ENCODE data around the gene GPATCH8. TPM values are rescaled to one million over a fixed set of nuclear protein-coding genes. Genes with fewer than 3 reads are reported as not detected.

The GPATCH8 gene
- polyA plus RNA-seq, 1 of the 3 experiments (the other 2 are of a cell fraction): 12.7 TPM

DNA sequence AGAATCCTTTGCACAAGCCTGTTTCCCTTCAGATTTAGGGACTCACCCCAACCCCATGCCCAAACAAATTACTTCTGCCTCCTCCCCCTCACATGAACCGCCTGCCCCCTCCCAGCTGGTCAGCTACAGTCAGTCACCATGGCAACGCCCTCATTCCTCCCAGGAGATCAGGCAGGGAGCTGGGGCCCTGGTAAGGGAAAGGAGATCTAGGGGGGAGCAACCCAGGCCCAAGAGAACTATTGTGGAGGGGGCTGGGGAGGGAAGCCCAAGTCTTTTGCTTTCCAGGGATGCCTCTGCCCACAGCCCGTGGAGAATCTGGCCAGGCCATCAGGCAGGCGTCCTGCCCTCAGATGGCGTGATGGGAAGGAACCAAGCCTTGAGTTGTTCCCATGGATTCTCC, 142.4 kb downstream of the GPATCH8 start:
- WGBS (ENCODE audit: low lambda C conversion rate): 70% methylated on average over 2 of the region's 5 CpGs

DNA sequence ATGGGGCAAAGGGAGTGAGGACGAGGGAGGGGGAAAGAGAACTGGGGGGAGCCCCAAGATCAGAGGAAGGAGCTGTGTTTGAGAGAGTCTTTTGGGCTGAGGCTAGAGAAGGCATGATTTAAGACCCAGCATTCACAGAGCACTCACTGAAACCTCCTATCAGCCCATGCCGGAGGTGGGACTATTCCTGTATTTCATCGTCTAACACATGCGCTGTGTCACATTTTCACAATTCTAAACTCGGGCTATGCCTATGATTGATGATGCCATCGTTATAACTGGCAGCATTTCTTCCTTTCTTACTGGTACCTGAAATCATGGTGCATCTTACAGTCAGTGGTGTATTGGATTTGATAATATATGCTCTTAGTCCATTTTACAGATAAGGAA, 143.1 kb downstream of the GPATCH8 start:
- CTCF ChIA-PET: interaction anchor here (1.0 to 7.6 kb wide), 5 partner anchors 10 to 156 kb away, joined by 4 to 85 read pairs (median 13); partner anchors contain the start of gene GRN
- Histone ChIP-seq H3K4me3 (ENCODE audit: low read depth in 2 of 2, low read length in 1 of 2) (no peak overlapping the region), H4K20me1 (ENCODE audit: insufficient read depth) (peaks cover 11% of the 10 kb centered on the region; the same call in 1 of the 2 replicates), H3K27me3 (ENCODE audit: insufficient read depth) (no peaks in the 10 kb centered on the region), H3K27ac (ENCODE audit: low read depth in 2 of 2, low read length in 1 of 2) (no peak overlapping the region), H3K4me2 (no peak overlapping the region), H3K36me3 (replicated peaks in 1 of 2; ENCODE audit: control insufficient read depth in 1 of 2, insufficient read depth in 2 of 2, low read length in 1 of 2) (peaks cover 0 to 2% of the 10 kb centered on the region in 2 experiments), H3K9me3 (no peaks in the 10 kb centered on the region), H3K9ac (no peak overlapping the region), H3K4me1 (ENCODE audit: control insufficient read depth in 1 of 2, insufficient read depth in 2 of 2, low read depth in 1 of 2, low read length in 1 of 2) (peaks cover 3 to 22% of the 10 kb centered on the region in 2 experiments; a peak in 1 of 4 replicates), H3K79me2 (ENCODE audit: insufficient read depth) (peaks cover 7% of the 10 kb centered on the region; the same call in 1 of the 2 replicates), H2AFZ (ENCODE audit: low read depth) (no peak overlapping the region), H3K9me2 (no peaks in the 10 kb centered on the region), H3F3A (replicated peaks; ENCODE audit: insufficient read depth) (no peaks in the 10 kb centered on the region)
- no peak for TF ChIP-seq EP300 (IDR thresholded peaks at IDR 0.05; ENCODE audit: borderline replicate concordance in 1 of 2, low read depth in 1 of 2, low read length in 1 of 2)
- TF ChIP-seq TEAD4 (IDR thresholded peaks at IDR 0.05; ENCODE audit: borderline replicate concordance, insufficient read depth): no peak
- no peak for TF ChIP-seq FOXJ3 (CRISPR knock-in tag; IDR thresholded peaks at IDR 0.05)
- no peak for TF ChIP-seq RXRA (IDR thresholded peaks at IDR 0.05; ENCODE audit: borderline replicate concordance, low read depth)
- no peak for TF ChIP-seq MEF2A (IDR thresholded peaks at IDR 0.05; ENCODE audit: borderline replicate concordance, low read depth)
- no peak for TF ChIP-seq RCOR1 (IDR thresholded peaks at IDR 0.05; ENCODE audit: low read length)
- TF ChIP-seq SMC3 (IDR thresholded peaks at IDR 0.05; ENCODE audit: low read depth, low read length): no peak
- TF ChIP-seq, protein P1, sequence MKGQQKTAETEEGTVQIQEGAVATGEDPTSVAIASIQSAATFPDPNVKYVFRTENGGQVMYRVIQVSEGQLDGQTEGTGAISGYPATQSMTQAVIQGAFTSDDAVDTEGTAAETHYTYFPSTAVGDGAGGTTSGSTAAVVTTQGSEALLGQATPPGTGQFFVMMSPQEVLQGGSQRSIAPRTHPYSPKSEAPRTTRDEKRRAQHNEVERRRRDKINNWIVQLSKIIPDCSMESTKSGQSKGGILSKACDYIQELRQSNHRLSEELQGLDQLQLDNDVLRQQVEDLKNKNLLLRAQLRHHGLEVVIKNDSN (IDR thresholded peaks at IDR 0.05; ENCODE audit: borderline replicate concordance, low read depth): no peak
- TF ChIP-seq, protein P2, sequence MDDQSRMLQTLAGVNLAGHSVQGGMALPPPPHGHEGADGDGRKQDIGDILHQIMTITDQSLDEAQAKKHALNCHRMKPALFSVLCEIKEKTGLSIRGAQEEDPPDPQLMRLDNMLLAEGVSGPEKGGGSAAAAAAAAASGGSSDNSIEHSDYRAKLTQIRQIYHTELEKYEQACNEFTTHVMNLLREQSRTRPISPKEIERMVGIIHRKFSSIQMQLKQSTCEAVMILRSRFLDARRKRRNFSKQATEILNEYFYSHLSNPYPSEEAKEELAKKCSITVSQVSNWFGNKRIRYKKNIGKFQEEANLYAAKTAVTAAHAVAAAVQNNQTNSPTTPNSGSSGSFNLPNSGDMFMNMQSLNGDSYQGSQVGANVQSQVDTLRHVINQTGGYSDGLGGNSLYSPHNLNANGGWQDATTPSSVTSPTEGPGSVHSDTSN (IDR thresholded peaks at IDR 0.05): no peak
- TF ChIP-seq, protein P3, sequence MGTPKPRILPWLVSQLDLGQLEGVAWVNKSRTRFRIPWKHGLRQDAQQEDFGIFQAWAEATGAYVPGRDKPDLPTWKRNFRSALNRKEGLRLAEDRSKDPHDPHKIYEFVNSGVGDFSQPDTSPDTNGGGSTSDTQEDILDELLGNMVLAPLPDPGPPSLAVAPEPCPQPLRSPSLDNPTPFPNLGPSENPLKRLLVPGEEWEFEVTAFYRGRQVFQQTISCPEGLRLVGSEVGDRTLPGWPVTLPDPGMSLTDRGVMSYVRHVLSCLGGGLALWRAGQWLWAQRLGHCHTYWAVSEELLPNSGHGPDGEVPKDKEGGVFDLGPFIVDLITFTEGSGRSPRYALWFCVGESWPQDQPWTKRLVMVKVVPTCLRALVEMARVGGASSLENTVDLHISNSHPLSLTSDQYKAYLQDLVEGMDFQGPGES (IDR thresholded peaks at IDR 0.05; ENCODE audit: low read depth, low read length): no peak
- no peak for TF ChIP-seq GATA2 (CRISPR knock-in tag; IDR thresholded peaks at IDR 0.05)
- TF ChIP-seq, protein P4, sequence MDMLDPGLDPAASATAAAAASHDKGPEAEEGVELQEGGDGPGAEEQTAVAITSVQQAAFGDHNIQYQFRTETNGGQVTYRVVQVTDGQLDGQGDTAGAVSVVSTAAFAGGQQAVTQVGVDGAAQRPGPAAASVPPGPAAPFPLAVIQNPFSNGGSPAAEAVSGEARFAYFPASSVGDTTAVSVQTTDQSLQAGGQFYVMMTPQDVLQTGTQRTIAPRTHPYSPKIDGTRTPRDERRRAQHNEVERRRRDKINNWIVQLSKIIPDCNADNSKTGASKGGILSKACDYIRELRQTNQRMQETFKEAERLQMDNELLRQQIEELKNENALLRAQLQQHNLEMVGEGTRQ (IDR thresholded peaks at IDR 0.05; ENCODE audit: borderline replicate concordance, low read depth, low read length): no peak
- no peak for TF ChIP-seq SIN3A (IDR thresholded peaks at IDR 0.05; ENCODE audit: borderline replicate concordance, low read depth, low read length)
- no peak for TF ChIP-seq YY1 (IDR thresholded peaks at IDR 0.05; ENCODE audit: low read depth)
- TF ChIP-seq MXI1 (IDR thresholded peaks at IDR 0.05; ENCODE audit: low read depth, low read length): no peak
- no peak for DNase-seq
- WGBS (ENCODE audit: low lambda C conversion rate): 69% methylated on average over 6 of the region's 6 CpGs
- POLR2A ChIA-PET: interaction anchor here (1.3 kb wide), 1 partner anchor 15 kb away, joined by 3 read pairs; no protein-coding TSS in a partner anchor

More for the DNA sequence above, 142.4 kb downstream of the GPATCH8 start:
- H3F3A ChIP-seq (replicated peaks; ENCODE audit: insufficient read depth): peaks cover 3% of the 10 kb centered on the region
- H3K27me3 ChIP-seq (ENCODE audit: insufficient read depth): no peaks in the 10 kb centered on the region; the same call in 1 of the 2 replicates
- no peak overlapping the region for H3K27ac ChIP-seq (ENCODE audit: low read depth in 2 of 2, low read length in 1 of 2)
- H3K79me2 ChIP-seq (ENCODE audit: insufficient read depth): peaks cover 7% of the 10 kb centered on the region; the same call in 1 of the 2 replicates
- no peak overlapping the region for H2AFZ ChIP-seq (ENCODE audit: low read depth)
- H4K20me1 ChIP-seq (ENCODE audit: insufficient read depth): peaks cover 11% of the 10 kb centered on the region; the same call in 1 of the 2 replicates
- TF ChIP-seq, protein P5, sequence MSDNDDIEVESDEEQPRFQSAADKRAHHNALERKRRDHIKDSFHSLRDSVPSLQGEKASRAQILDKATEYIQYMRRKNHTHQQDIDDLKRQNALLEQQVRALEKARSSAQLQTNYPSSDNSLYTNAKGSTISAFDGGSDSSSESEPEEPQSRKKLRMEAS (IDR thresholded peaks at IDR 0.05; ENCODE audit: low read depth): no peak
- TF ChIP-seq GATA2 (CRISPR knock-in tag; IDR thresholded peaks at IDR 0.05): no peak
- TF ChIP-seq TEAD4 (IDR thresholded peaks at IDR 0.05; ENCODE audit: borderline replicate concordance, insufficient read depth): no peak
- no peak for TF ChIP-seq NRF1 (IDR thresholded peaks at IDR 0.05; ENCODE audit: low read depth, low read length)
- TF ChIP-seq, protein P4 (IDR thresholded peaks at IDR 0.05; ENCODE audit: borderline replicate concordance, low read depth, low read length): no peak
- no peak for TF ChIP-seq NFIC (IDR thresholded peaks at IDR 0.05; ENCODE audit: borderline replicate concordance)
- ChIA-PET POLR2A (no interaction called here), CTCF (interaction anchor here (0.9 to 7.6 kb wide), 4 partner anchors 11 to 220 kb away, joined by 4 to 85 read pairs (median 8); no protein-coding TSS in a partner anchor)
- no peak overlapping the region for H3K9ac ChIP-seq
- H3K36me3 ChIP-seq (replicated peaks in 1 of 2; ENCODE audit: control insufficient read depth in 1 of 2, insufficient read depth in 2 of 2, low read length in 1 of 2): peaks cover 0 to 2% of the 10 kb centered on the region in 2 experiments
- peak; percentile 64 for DNase-seq
- H3K9me3 ChIP-seq: no peaks in the 10 kb centered on the region
- no peak overlapping the region for H3K4me3 ChIP-seq (ENCODE audit: low read depth in 2 of 2, low read length in 1 of 2)
- H3K4me1 ChIP-seq (ENCODE audit: control insufficient read depth in 1 of 2, insufficient read depth in 2 of 2, low read depth in 1 of 2, low read length in 1 of 2): peaks cover 3 to 22% of the 10 kb centered on the region in 2 experiments; a peak in 1 of 4 replicates
- H3K9me2 ChIP-seq: no peaks in the 10 kb centered on the region
- peak overlapping the region; percentile 19; the same call in 1 of the 2 replicates for H3K4me2 ChIP-seq
